Nephron (organoid): ENCODE results near the gene CHST11.
A peak's percentile ranks its signal among the peaks of the same experiment; 100 is the strongest.

Source experiments
- H3K27ac Mint-ChIP-seq, 3 experiments: 2 replicates each; pipeline ENCODE4 v1.8.0; 2020; ENCODE audit warnings: mixed read lengths in 3 of 3, mild to moderate bottlenecking in 2 of 3, moderate library complexity in 1 of 3
- H3K27me3 Mint-ChIP-seq: 2 replicates; pipeline ENCODE4 v1.8.0; 2021; ENCODE audit warnings: low read depth, mild to moderate bottlenecking, moderate library complexity, mixed read lengths
- H3K36me3 Mint-ChIP-seq: 2 replicates; pipeline ENCODE4 v1.8.0; 2020; ENCODE audit warnings: low read depth, mixed read lengths
- H3K4me1 Mint-ChIP-seq: 2 replicates; pipeline ENCODE4 v1.8.0; 2020; ENCODE audit warnings: mixed read lengths
- H3K4me3 Mint-ChIP-seq, 3 experiments: 2 replicates each; pipeline ENCODE4 v1.8.0; 2020; ENCODE audit warnings: mild to moderate bottlenecking in 3 of 3, mixed read lengths in 3 of 3, moderate library complexity in 2 of 3
- H3K9me3 Mint-ChIP-seq: 2 replicates; pipeline ENCODE4 v1.8.0; 2020; ENCODE audit warnings: mixed read lengths
- CTCF ChIP-seq, 3 experiments: fragments of 200-600 bp; sonication (generic); IDR thresholded peaks; one replicate each; pipeline ENCODE4 v1.5.0; 2021; ENCODE audit warnings: antibody characterized with exemption in 3 of 3; ENCODE audit not compliant: unreplicated experiment in 3 of 3

CHST11 gene

GRCh38 chr12:104724992-104725585, 268.3 kb downstream of the CHST11 start:
- Mint-ChIP-seq H3K36me3 (no peaks in the 10 kb centered on the region), H3K27ac (peak overlapping the region in 1 of 3 experiments; percentile 50), H3K27me3 (peaks cover 18% of the 10 kb centered on the region), H3K4me1 (peaks cover 77% of the 10 kb centered on the region), H3K9me3 (no peaks in the 10 kb centered on the region), H3K4me3 (no peak overlapping the region)
- no peak for TF ChIP-seq CTCF (IDR thresholded peaks at IDR 0.05; ENCODE audit: unreplicated experiment in 3 of 3)

- H3K27ac Mint-ChIP-seq, result no peak overlapping the region
- H3K36me3 Mint-ChIP-seq, result no peaks in the 10 kb centered on the region
- H3K9me3 Mint-ChIP-seq, result no peaks in the 10 kb centered on the region
- no peak for TF ChIP-seq CTCF (IDR thresholded peaks at IDR 0.05; ENCODE audit: unreplicated experiment in 3 of 3)
- no peak overlapping the region for H3K4me3 Mint-ChIP-seq
- H3K27me3 Mint-ChIP-seq, result peaks cover 18% of the 10 kb centered on the region
- H3K4me1 Mint-ChIP-seq, result peaks cover 76% of the 10 kb centered on the region
Observed at GRCh38 chr12:104725610-104726009, 268.9 kb downstream of the CHST11 start.

- H3K27me3 Mint-ChIP-seq, result peaks cover 19% of the 10 kb centered on the region
- no peaks in the 10 kb centered on the region for H3K9me3 Mint-ChIP-seq
- peaks cover 61% of the 10 kb centered on the region for H3K4me1 Mint-ChIP-seq
- H3K27ac Mint-ChIP-seq, result no peak overlapping the region
- TF ChIP-seq CTCF (IDR thresholded peaks at IDR 0.05; ENCODE audit: unreplicated experiment in 3 of 3), result no peak
- no peak overlapping the region for H3K4me3 Mint-ChIP-seq
- H3K36me3 Mint-ChIP-seq, result no peaks in the 10 kb centered on the region
Observed at GRCh38 chr12:104727726-104728465, 271.1 kb downstream of the CHST11 start.

- Mint-ChIP-seq H3K4me1 (peaks cover 49% of the 10 kb centered on the region), H3K36me3 (no peaks in the 10 kb centered on the region), H3K9me3 (no peaks in the 10 kb centered on the region), H3K27ac (no peak overlapping the region), H3K4me3 (no peak overlapping the region), H3K27me3 (peaks cover 19% of the 10 kb centered on the region)
- no peak for TF ChIP-seq CTCF (IDR thresholded peaks at IDR 0.05; ENCODE audit: unreplicated experiment in 3 of 3)
Observed at GRCh38 chr12:104729091-104729490, 272.3 kb downstream of the CHST11 start.

- Mint-ChIP-seq H3K36me3 (no peaks in the 10 kb centered on the region), H3K4me1 (peaks cover 51% of the 10 kb centered on the region), H3K27me3 (peaks cover 17% of the 10 kb centered on the region), H3K4me3 (no peak overlapping the region), H3K9me3 (no peaks in the 10 kb centered on the region), H3K27ac (peak overlapping the region in 1 of 3 experiments; percentile 48)
- TF ChIP-seq CTCF (IDR thresholded peaks at IDR 0.05; ENCODE audit: unreplicated experiment in 3 of 3), result no peak
Observed at GRCh38 chr12:104729610-104730446, 273.1 kb downstream of the CHST11 start.
